SK-N-MC (cell line): ENCODE measurements around the gene PDCD1.

Experiments used
- DNase-seq: peaks from one replicate; pipeline ENCODE4 v3.0.0-alpha.2; 2011; ENCODE audit warnings: low read depth, low spot score
- H3K27ac ChIP-seq: fragments of 200-600 bp; sonication (generic); 2 replicates; pipeline ENCODE4 v1.5.1; 2016; ENCODE audit warnings: mixed run types
- H3K36me3 ChIP-seq: fragments of 200-600 bp; sonication (generic); 2 replicates; pipeline ENCODE4 v1.6.1; 2017; ENCODE audit warnings: antibody characterized with exemption, low read length, mixed read lengths; ENCODE audit not compliant: insufficient read depth
- H3K4me3 ChIP-seq: fragments of 200-600 bp; sonication (generic); 2 replicates; pipeline ENCODE4 v1.5.1; 2016
- H3K9ac ChIP-seq: fragments of 200-600 bp; sonication (generic); 2 replicates; pipeline ENCODE4 v1.8.0; 2017; ENCODE audit warnings: mixed run types, mixed read lengths; ENCODE audit not compliant: insufficient read length
- H3K9me3 ChIP-seq: fragments of 200-600 bp; sonication (generic); 2 replicates; pipeline ENCODE4 v1.6.1; 2017; ENCODE audit warnings: low read depth, mild to moderate bottlenecking, antibody characterized with exemption, low read length, moderate library complexity, mixed read lengths
- EZH2 ChIP-seq: fragments of 200-600 bp; sonication (generic); IDR thresholded peaks from one replicate; pipeline ENCODE4 v1.6.1; 2017; ENCODE audit warnings: antibody characterized with exemption
- FOXP2 ChIP-seq: optimal IDR thresholded peaks from 2 replicates; pipeline ENCODE3; 2011; ENCODE audit warnings: mild to moderate bottlenecking, moderate library complexity; ENCODE audit not compliant: insufficient read depth; ENCODE audit errors: extremely low read length, control extremely low read depth
- POLR2AphosphoS5 ChIP-seq: IDR thresholded peaks from 2 replicates; pipeline ENCODE4 v1.6.1; 2012; ENCODE audit warnings: mild to moderate bottlenecking, low read depth, low read length, borderline replicate concordance

PDCD1 gene

DNA sequence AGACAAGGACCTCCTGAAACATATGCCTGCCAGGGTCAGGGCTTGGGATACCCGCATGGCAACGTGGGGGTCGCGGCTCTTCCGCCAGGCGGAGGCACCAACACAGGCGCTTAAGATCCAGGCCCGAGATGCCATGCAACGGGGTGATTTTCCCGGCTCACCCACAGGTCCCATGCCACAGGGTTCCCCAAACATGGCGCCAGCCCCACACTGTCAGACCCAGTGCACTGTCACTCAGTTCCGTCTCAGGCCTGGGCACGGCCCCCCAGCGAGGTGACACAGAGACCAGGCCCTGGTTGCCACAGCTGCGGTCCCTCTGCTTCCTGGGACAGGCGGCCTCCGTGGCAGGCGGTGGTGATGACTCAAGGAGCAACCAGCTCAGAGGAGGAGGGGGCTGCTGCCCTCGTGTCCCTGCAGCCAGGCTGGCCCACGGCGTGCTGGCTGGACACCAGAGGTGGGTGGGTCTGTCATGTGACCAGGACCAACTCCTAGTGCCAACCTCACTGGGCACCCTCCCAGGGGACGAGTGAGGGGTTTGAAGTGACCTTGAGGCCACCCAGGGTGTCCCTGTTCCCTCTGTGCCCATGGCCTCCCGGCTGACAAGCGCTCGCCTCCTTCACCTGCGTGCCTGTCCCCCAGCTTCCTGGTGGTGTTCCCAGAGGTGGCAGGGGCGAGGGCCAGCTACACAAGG, 4.9 kb downstream of the PDCD1 start:
- TF ChIP-seq EZH2, result no peak
- no peak for TF ChIP-seq FOXP2
- no peak for TF ChIP-seq POLR2AphosphoS5
- no peak for DNase-seq
- no peak overlapping the region for H3K27ac ChIP-seq
- H3K9me3 ChIP-seq, result no peaks in the 10 kb centered on the region
- H3K9ac ChIP-seq, result no peak overlapping the region
- no peaks in the 10 kb centered on the region for H3K36me3 ChIP-seq
- no peak overlapping the region for H3K4me3 ChIP-seq

DNA sequence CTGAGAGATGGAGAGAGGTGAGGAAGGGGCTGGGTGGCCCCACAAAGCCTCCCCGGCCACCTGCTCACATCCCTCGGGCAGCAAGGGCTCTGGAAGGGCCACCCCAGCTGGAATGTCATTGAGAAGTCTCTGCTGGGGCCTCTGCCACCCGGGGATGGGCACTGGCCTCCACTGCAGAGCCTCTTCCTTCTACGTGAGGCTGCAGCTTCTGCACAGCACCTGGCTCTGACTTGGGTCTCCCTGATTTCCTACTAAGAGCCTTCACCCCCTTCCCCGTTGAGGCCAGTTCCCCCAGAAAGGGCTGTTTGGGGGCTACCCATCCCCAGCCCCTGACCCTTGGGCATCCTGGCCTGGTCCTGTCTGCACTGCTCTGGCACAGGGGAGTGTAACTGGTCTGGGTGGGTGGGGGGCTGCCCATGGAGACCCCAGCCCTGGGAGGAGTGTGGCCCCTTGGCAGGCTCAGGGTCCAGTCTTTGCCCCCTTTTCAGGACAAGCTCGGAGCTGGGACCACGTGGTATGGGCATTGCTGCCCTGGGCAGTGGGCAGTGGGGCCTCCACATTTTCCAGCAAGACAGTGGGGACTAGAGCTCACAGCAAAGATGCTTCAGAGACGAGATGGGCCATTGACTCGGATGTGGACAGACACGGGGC, 5.6 kb downstream of the PDCD1 start:
- no peaks in the 10 kb centered on the region for H3K9me3 ChIP-seq
- H3K9ac ChIP-seq, result no peak overlapping the region
- TF ChIP-seq EZH2 (no peak), POLR2AphosphoS5 (no peak), FOXP2 (no peak)
- no peaks in the 10 kb centered on the region for H3K36me3 ChIP-seq
- H3K4me3 ChIP-seq, result no peak overlapping the region
- DNase-seq, result no peak
- H3K27ac ChIP-seq, result no peak overlapping the region

DNA sequence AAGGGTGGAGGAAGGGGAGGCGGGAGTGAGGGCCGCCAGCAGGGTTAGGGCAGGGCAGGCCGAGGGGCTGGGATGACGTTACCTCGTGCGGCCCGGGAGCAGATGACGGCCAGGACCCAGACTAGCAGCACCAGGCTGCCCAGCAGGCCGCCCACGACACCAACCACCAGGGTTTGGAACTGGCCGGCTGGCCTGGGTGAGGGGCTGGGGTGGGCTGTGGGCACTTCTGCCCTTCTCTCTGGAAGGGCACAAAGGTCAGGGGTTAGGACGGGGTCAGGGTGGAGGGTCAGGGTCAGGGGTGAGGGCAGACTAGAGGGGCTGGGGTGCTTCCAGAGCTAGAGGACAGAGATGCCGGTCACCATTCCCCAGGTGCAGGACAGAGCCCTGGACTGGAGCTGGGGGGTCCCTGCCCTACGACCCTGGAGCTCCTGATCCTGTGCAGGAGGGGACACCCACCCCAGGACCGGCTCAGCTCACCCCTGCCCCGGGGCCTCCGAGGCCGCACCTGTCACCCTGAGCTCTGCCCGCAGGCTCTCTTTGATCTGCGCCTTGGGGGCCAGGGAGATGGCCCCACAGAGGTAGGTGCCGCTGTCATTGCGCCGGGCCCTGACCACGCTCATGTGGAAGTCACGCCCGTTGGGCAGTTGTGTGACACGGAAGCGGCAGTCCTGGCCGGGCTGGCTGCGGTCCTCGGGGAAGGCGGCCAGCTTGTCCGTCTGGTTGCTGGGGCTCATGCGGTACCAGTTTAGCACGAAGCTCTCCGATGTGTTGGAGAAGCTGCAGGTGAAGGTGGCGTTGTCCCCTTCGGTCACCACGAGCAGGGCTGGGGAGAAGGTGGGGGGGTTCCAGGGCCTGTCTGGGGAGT, 6.3 kb downstream of the PDCD1 start:
- H3K36me3 ChIP-seq, result no peaks in the 10 kb centered on the region
- DNase-seq, result no peak
- no peaks in the 10 kb centered on the region for H3K9me3 ChIP-seq
- H3K27ac ChIP-seq, result no peak overlapping the region
- no peak overlapping the region for H3K9ac ChIP-seq
- no peak overlapping the region for H3K4me3 ChIP-seq
- TF ChIP-seq EZH2 (no peak), FOXP2 (no peak), POLR2AphosphoS5 (no peak)

DNA sequence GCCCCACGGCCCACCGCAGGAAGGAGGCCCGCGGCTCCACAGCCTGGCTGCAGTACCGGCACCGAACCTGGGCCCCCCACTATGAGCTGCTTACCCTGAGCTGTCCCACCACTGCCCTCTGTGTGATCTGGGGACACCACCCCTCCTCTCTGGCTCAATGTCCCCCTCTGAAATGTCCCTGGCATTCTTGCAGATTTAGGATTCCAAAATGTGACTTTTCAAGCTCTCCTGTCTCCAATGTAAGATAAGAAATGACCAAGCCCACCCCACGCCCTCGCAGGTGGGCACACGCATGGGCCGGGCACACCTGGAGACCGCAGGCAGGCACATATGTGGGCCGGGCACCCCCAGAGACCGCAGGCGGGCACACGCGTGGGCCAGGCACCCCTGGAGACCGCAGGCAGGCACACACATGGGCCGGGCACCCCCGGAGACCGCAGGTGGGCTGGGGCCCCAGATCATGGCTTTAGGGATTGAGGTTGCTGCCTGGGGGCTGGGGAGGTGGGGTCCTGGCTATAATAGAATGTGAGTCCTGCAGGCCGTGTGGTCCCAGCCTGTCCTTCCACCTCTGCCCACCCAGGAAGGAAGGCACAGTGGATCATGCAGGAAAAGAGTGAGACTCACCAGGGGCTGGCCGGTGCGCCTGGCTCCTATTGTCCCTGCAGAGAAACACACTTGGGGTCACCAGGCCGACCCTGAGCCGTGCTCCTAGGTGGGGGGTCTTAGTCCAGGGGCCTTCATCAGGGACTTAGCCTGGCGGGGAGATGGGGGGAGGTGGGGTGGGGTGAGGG, 7.2 kb downstream of the PDCD1 start:
- Histone ChIP-seq H3K27ac (no peak overlapping the region), H3K9ac (no peak overlapping the region), H3K9me3 (no peaks in the 10 kb centered on the region), H3K36me3 (no peaks in the 10 kb centered on the region), H3K4me3 (no peak overlapping the region)
- no peak for DNase-seq
- TF ChIP-seq EZH2 (no peak), FOXP2 (no peak), POLR2AphosphoS5 (no peak)

DNA sequence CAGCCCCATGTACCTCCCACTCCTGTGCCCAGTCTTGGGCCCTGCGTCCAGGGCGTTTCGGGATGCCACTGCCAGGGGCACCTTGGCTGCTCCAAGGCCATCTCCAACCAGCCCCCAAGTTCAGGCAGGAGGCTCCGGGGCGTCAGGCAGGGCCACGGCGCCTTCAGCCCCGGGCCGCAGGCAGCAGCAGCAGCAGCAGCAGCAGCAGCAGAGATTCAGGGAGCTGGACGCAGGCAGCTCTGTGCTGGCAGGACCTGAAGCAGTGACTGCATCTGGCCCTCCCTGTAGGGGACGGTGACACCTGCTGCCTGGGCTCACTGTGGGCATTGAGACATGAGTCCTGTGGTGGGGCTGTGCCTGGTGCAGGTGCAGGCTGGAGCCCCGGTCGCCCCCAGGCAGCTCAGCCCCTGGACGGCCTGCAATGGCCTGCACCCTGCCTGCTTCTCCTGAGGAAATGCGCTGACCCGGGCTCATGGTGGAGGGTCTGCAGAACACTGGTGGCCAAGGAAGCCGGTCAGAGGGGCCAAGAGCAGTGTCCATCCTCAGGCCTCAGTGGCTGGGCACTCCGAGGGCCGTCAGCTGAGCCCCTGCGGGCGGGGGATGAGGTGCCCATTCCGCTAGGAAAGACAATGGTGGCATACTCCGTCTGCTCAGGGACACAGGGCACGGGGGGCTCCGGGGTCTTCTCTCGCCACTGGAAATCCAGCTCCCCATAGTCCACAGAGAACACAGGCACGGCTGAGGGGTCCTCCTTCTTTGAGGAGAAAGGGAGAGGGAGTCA, 8.0 kb downstream of the PDCD1 start:
- TF ChIP-seq FOXP2, result no peak
- no peak for TF ChIP-seq EZH2
- TF ChIP-seq POLR2AphosphoS5, result no peak
- Histone ChIP-seq H3K27ac (no peak overlapping the region), H3K9me3 (no peaks in the 10 kb centered on the region), H3K36me3 (no peaks in the 10 kb centered on the region), H3K9ac (no peak overlapping the region), H3K4me3 (no peak overlapping the region)
- no peak for DNase-seq

DNA sequence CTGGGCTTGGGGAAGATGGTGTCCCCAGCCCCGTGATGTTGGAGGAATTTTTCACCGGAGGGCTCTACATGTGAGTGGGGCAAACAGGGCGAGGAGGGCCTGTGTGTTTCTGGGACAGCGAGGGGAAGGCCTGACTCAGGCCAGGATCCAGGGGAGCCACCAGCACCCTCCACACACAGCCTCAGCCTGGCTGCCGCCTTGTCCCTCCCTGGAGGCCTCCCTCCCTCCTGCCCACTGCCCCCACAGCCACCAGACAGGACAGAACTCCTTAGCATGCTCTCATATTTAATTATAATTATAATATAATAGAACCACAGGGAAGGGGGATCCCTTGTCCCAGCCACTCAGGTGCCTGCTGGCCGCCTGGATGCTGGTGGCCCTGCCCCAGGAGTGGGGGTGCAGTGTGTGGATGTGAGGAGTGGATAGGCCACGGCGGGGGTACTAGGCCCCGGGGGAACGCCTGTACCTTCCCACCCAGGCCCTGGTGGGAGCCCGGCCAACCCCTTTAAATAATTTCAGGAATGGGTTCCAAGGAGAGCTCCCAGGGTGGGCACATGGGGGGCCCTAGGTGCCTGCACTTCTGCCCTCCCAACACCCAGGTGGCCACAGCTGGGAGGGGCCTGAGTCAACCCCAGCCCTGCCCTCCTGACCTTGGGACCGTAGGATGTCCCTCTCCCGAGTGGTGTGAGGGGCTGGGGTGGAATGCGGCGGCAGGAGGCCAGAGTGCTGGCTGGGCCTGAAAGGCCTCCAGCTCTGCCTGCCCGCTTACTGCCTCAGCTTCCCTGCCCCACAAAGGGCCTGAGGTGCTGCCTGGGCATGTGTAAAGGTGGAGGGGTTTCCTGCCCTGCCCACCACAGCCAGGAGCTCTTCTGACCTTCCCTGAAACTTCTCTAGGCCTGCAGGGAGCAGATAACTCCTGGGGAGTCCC, 8.8 kb downstream of the PDCD1 start:
- no peak overlapping the region for H3K27ac ChIP-seq
- TF ChIP-seq FOXP2, result no peak
- no peak for TF ChIP-seq EZH2
- TF ChIP-seq POLR2AphosphoS5, result no peak
- no peaks in the 10 kb centered on the region for H3K36me3 ChIP-seq
- DNase-seq, result no peak
- no peak overlapping the region for H3K4me3 ChIP-seq
- H3K9ac ChIP-seq, result no peak overlapping the region
- no peaks in the 10 kb centered on the region for H3K9me3 ChIP-seq
